ENCODE measurements around the gene DTNBP1. TPM values are rescaled to one million over a fixed set of nuclear protein-coding genes. Genes with fewer than 3 reads are reported as not detected.

Gene DTNBP1
- total and polyA plus RNA-seq, 2 donors (not counting 3 experiments of a cell fraction or from before 2014, with no cell fraction given), result 24.3 to 28.9 TPM

- Histone ChIP-seq H3K9ac (replicated peaks; ENCODE audit: extremely low read depth, insufficient read depth, low read length) (no peak overlapping the region), H3K79me2 (ENCODE audit: control insufficient read depth, insufficient read depth, low read length) (no peaks in the 10 kb centered on the region), H3K9me3 (replicated peaks; ENCODE audit: control insufficient read depth, insufficient read depth, low read length) (no peaks in the 10 kb centered on the region), H3K9me1 (replicated peaks; ENCODE audit: control insufficient read depth, extremely low read depth, insufficient read depth, low read length) (no peaks in the 10 kb centered on the region), H3K36me3 (ENCODE audit: control insufficient read depth in 2 of 2, extremely low read depth in 1 of 2, insufficient read depth in 2 of 2, low read length in 2 of 2) (no peaks in the 10 kb centered on the region), H3K4me1 (ENCODE audit: control insufficient read depth, extremely low read depth, insufficient read depth, low read length) (peaks cover 4% of the 10 kb centered on the region), H2AFZ (ENCODE audit: low read depth, low read length) (no peak overlapping the region), H3K27me3 (ENCODE audit: control insufficient read depth in 2 of 2, insufficient read depth in 2 of 2, low read length in 2 of 2) (no peaks in the 10 kb centered on the region), H3K4me2 (ENCODE audit: insufficient read depth, low read length) (no peak overlapping the region), H4K20me1 (replicated peaks; ENCODE audit: control insufficient read depth, extremely low read depth, insufficient read depth, low read length) (no peaks in the 10 kb centered on the region), H3K27ac (ENCODE audit: insufficient read depth, low read depth, low read length) (no peak overlapping the region), H3K4me3 (replicated peaks in 1 of 3; ENCODE audit: insufficient read depth in 1 of 3, low read depth in 1 of 3, low read length in 3 of 3) (no peak overlapping the region)
- ChIA-PET CTCF (interaction anchor here (1.7 kb wide), 1 partner anchor 9 kb away, joined by 4 read pairs; no protein-coding TSS in a partner anchor), POLR2A (interaction anchor here (0.6 kb wide), 1 partner anchor 67 kb away, joined by 4 read pairs; no protein-coding TSS in a partner anchor)
- no peak for TF ChIP-seq MAX (IDR thresholded peaks at IDR 0.05; ENCODE audit: insufficient read depth, insufficient read length)
- dilution Hi-C loops (cut with MboI; ENCODE audit: extremely low pct_ligation_motif_present, low sequenced_read_pairs) (no loop called here), intact Hi-C loops (cut with micrococcal nuclease) (no loop called here)
- DNase-seq (ENCODE audit: low read depth, low spot score), result no peak
- no TSS peak for BruUV-seq (replicated peaks)
- FAIRE-seq, result no peak
Measured at GRCh38 chr6:15481390-15482291, 181.2 kb downstream of the DTNBP1 start.

DNA sequence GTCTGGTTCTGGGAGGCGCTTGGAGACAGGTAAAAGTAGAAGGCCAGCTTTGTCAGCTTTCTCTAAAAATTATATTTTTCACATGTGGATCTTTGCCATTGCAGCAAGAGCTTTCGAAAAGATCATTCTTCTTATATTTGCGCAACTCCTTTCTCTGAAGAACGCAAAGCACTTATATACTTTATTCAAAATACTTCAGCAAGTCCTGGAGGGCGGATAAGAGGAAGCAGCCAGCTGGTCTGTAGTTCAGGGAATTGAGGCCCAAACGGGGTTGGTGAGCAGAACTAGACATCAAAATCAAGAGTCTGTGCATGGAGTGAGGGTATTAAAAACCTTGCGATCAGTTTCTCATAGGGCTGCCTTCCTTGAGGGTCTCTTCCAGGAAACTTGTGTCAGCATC lies 182.3 kb downstream of the DTNBP1 start:
- H3K79me2 ChIP-seq (ENCODE audit: control insufficient read depth, insufficient read depth, low read length), result no peaks in the 10 kb centered on the region
- no peak for FAIRE-seq
- DNase-seq (ENCODE audit: low read depth, low spot score), result no peak
- H3K9ac ChIP-seq (replicated peaks; ENCODE audit: extremely low read depth, insufficient read depth, low read length), result no peak overlapping the region
- no peaks in the 10 kb centered on the region for H4K20me1 ChIP-seq (replicated peaks; ENCODE audit: control insufficient read depth, extremely low read depth, insufficient read depth, low read length)
- H3K9me3 ChIP-seq (replicated peaks; ENCODE audit: control insufficient read depth, insufficient read depth, low read length), result no peaks in the 10 kb centered on the region
- ChIA-PET CTCF (interaction anchor here (1.7 kb wide), 1 partner anchor 10 kb away, joined by 4 read pairs; no protein-coding TSS in a partner anchor), POLR2A (no interaction called here)
- H3K4me3 ChIP-seq (replicated peaks in 1 of 3; ENCODE audit: insufficient read depth in 1 of 3, low read depth in 1 of 3, low read length in 3 of 3), result no peak overlapping the region
- H3K4me1 ChIP-seq (ENCODE audit: control insufficient read depth, extremely low read depth, insufficient read depth, low read length), result peaks cover 4% of the 10 kb centered on the region
- H3K36me3 ChIP-seq (ENCODE audit: control insufficient read depth in 2 of 2, extremely low read depth in 1 of 2, insufficient read depth in 2 of 2, low read length in 2 of 2), result no peaks in the 10 kb centered on the region
- H3K27me3 ChIP-seq (ENCODE audit: control insufficient read depth in 2 of 2, insufficient read depth in 2 of 2, low read length in 2 of 2), result no peaks in the 10 kb centered on the region
- H3K4me2 ChIP-seq (ENCODE audit: insufficient read depth, low read length), result no peak overlapping the region
- H2AFZ ChIP-seq (ENCODE audit: low read depth, low read length), result no peak overlapping the region
- TF ChIP-seq EZH2 (IDR thresholded peaks at IDR 0.05; ENCODE audit: borderline replicate concordance, low read depth, low read length, severe bottlenecking) (no peak), POLR2AphosphoS5 (IDR thresholded peaks at IDR 0.05; ENCODE audit: insufficient read depth, low read depth, low read length) (no peak), FOS (IDR thresholded peaks at IDR 0.05; ENCODE audit: borderline replicate concordance, insufficient read depth, low read length) (no peak), POLR2A (IDR thresholded peaks at IDR 0.05; ENCODE audit: low read depth, low read length) (no peak), MAX (IDR thresholded peaks at IDR 0.05; ENCODE audit: insufficient read depth, insufficient read length) (no peak), MYC (IDR thresholded peaks at IDR 0.05; ENCODE audit: low read depth, low read length) (no peak), GATA2 (IDR thresholded peaks at IDR 0.05; ENCODE audit: insufficient read depth, insufficient read length, low read depth, low read length) (no peak), CTCF (IDR thresholded peaks at IDR 0.05; ENCODE audit: extremely low read depth in 1 of 2, insufficient read depth in 1 of 2, low read depth in 1 of 2, low read length in 2 of 2) (no peak), JUN (IDR thresholded peaks at IDR 0.05; ENCODE audit: borderline replicate concordance, insufficient read depth, insufficient read length, low read depth) (no peak)
- BruUV-seq (replicated peaks), result no TSS peak
- intact Hi-C loops (cut with micrococcal nuclease) (no loop called here), dilution Hi-C loops (cut with MboI; ENCODE audit: extremely low pct_ligation_motif_present, low sequenced_read_pairs) (no loop called here)
- H3K9me1 ChIP-seq (replicated peaks; ENCODE audit: control insufficient read depth, extremely low read depth, insufficient read depth, low read length), result no peaks in the 10 kb centered on the region
- no peak overlapping the region for H3K27ac ChIP-seq (ENCODE audit: insufficient read depth, low read depth, low read length)
